H4 (cell line): ENCODE data around the gene PPP6R1. TPM values are rescaled to one million over a fixed set of nuclear protein-coding genes. Genes with fewer than 3 reads are reported as not detected.

Experiments
- DNase-seq: peaks from one replicate; pipeline ENCODE4 v3.0.0-alpha.2; 2015; ENCODE audit warnings: low spot score
- total RNA-seq: library from RNA; depleted of rRNA; stranded (reverse); fragments of >200 nt; shearing (Covaris generic); gene quantifications from 2 replicates; pipeline ENCODE4 v1.2.3, GENCODE V29; 2014

Gene PPP6R1
- total RNA-seq, 1 experiment from 2014 or later: 29.7 TPM

GRCh38 chr19:55283548-55284377 lies 24.9 kb upstream of the PPP6R1 start, which contains the start of gene BRSK1:
TSS of gene BRSK1 (plus strand) at chr19:55283997. CDS start at chr19:55284443, 446 bp downstream.
- DNase-seq: peak; percentile 89

- peak; percentile 99 for DNase-seq
Measured at GRCh38 chr19:55279770-55280643, 21.2 kb upstream of the PPP6R1 start, which contains the start of gene HSPBP1. TSS of gene HSPBP1 (minus strand) at chr19:55280110. CDS start at chr19:55279608, 502 bp downstream.

GRCh38 chr19:55279340-55279739 lies 20.5 kb upstream of the PPP6R1 start:
- no peak for DNase-seq

GRCh38 chr19:55278391-55279135 lies 19.7 kb upstream of the PPP6R1 start:
- no peak for DNase-seq

GRCh38 chr19:55277494-55277893 lies 18.7 kb upstream of the PPP6R1 start:
- no peak for DNase-seq

- no peak for DNase-seq
Measured at GRCh38 chr19:55276720-55277430, 18.1 kb upstream of the PPP6R1 start.

GRCh38 chr19:55275851-55276719 lies 17.3 kb upstream of the PPP6R1 start:
- DNase-seq: no peak

GRCh38 chr19:55273978-55274707 lies 15.3 kb upstream of the PPP6R1 start:
- no peak for DNase-seq

- DNase-seq: no peak
Measured at GRCh38 chr19:55272142-55272541, 13.3 kb upstream of the PPP6R1 start.

GRCh38 chr19:55270172-55270942 lies 11.5 kb upstream of the PPP6R1 start:
- no peak for DNase-seq

- no peak for DNase-seq
Measured at GRCh38 chr19:55269299-55269698, 10.5 kb upstream of the PPP6R1 start.

- DNase-seq: no peak
Measured at GRCh38 chr19:55266840-55267239, 8.0 kb upstream of the PPP6R1 start.

- DNase-seq: no peak
Measured at GRCh38 chr19:55266404-55266803, 7.6 kb upstream of the PPP6R1 start.

- no peak for DNase-seq
Measured at GRCh38 chr19:55265723-55266386, 7.0 kb upstream of the PPP6R1 start.

- no peak for DNase-seq
Measured at GRCh38 chr19:55265173-55265572, 6.4 kb upstream of the PPP6R1 start.

GRCh38 chr19:55264531-55264930 lies 5.7 kb upstream of the PPP6R1 start:
- DNase-seq: no peak

GRCh38 chr19:55262359-55262758 lies 3.5 kb upstream of the PPP6R1 start:
- DNase-seq: no peak

GRCh38 chr19:55261671-55262126 lies 2.9 kb upstream of the PPP6R1 start:
- no peak for DNase-seq
